ENCODE data around the gene CLUH.

CLUH gene

DNA sequence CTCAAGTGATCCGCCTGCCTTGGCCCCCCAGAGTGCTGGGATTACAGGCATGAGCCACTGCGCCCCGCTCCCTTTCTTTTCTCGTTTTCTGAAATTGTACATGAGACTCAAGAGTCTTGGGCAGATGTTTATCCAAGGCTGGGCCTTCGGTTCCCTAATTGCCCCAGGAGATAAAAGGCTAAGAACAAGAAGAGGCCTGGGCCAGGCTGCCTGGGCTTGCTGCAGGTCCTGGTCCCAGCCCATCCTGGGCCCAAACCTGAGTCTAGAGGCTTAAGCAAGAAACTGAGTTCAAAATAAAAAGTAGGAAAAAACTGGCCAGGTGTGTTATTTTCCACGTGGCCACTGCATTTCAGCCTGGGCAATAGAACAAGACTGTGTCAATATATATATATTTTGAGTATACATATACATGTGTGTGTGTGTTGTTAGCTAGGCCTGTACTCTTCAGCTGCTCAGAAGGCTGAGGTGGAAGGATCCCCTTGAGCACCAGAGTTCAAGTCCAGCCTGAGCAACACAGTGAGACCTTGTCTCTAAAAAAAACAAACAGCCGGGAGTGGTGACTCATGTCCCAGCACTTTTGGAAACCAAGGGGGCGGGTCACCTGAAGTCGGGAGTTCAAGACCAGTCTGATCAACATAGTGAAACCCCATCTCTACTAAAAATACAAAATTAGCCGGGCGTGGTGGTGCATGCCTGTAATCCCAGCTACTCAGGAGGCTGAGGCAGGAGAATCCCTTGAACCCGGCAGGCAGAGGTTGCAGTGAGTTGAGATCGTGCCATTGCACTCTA is 6.8 kb upstream of the CLUH start:
- DNase-seq: no peak

DNA sequence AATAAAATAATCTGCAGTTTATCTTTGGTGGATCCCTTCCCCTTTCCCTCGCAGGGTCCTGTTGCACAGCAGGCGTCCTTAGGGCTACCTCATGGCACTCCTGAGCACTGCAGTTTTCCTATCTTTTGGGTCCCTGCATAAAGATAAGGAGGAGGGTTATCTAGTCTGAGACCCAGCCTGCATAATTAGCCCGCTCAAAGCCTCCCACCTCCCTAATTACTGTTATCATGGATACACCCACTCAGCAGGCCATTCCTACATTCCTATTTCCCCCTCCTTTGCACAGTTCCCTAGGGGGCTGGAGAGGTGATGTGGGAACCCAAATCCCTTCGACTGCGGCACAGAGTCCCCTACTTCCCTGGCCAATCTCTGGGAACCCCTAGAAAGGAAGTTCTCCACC is 5.1 kb upstream of the CLUH start:
- DNase-seq: no peak

DNA sequence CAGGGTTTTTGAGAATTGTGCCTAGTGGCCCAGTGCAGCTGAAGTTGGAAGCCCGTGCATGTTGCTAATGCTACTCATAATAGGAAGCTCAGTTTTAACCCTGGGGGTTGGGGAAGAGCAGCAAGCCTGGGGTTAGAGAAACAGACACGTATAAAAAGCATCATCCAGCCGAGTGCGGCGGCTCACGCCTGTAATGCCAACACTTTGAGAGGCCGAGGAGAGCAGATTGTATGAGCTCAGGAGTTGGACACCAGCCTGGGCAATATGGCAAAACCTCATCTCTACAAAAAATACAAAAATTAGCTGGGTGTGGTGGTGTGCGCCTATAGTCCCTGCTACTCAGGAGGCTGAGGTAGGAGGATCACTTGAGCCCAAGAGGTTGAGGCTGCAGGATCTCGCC is 2.3 kb upstream of the CLUH start:
- no peak for DNase-seq

DNA sequence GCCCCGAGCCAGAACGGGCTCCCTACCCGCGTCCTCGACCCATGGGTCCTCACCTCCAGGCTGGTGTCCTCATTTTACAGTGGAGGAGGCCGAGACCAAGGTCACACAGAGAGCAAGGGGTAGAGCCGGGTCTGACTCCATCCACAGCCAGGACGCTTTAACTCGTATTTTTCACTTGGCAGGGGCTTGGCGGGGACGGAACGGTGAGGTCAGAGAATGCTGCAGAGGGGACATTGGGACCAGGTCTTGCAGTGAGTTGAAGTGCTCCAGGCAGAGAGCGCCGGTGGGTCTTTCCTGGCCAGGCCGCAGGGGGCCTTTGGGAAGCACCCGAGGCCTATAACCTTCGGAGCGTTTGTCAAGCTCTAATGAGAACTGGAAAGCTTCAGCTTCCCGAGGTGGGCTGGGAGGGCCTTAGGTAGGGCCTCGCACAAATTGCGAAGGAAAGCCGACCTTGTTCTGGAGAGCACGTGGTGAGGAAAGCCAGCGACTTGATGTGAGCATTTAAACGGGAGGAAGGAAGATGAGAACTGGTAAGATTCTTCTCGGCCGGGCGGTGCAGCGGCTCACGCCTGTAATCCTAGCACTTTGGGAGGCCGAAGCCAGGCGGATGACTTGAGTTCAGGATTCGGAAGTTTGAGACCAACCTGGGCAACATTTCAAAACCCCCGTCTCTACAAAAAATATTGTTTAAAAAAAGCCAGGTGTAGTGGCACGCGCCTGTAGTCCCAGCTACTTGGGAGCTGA is 908 bp upstream of the CLUH start:
- no peak for DNase-seq

DNA sequence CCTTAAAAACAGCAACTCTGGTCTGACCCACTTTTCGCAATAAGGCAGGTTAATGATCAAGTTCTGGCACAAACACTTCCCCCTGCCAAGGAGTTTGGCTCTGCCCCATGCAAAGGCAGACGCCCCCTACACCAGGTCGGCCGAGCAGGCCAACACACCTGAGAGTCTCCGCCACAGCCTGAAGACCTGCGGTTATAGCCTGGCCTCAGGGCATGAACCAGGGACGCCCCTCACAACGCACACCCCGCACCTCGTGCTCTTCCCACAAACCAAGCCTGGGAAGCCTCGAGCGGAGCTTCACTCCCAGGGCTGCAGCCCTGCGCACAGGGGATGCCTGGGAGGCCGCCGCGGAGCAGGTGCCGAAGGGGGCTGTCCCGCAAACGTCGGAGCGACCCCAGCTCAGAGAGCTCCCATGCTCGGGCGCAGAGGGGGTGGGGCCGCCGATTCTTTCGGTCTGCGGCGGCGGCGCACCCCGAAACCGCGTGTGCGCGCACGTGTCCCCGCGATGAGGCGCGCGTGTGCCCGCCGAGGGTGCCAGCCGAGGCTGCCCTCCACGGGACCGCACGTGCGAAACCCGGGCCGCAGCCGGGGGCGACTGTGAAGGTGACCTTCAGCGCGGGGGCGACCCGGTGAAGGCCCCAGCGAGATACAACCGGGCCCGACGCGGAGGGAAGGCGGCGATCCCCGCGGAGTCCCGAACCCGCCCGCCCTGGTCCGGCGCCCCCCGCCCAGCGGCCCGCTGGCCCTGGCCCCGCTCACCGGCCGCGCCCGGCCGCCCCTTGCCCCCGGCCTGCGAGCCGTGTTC is 559 bp downstream of the CLUH start:
- DNase-seq: no peak

DNA sequence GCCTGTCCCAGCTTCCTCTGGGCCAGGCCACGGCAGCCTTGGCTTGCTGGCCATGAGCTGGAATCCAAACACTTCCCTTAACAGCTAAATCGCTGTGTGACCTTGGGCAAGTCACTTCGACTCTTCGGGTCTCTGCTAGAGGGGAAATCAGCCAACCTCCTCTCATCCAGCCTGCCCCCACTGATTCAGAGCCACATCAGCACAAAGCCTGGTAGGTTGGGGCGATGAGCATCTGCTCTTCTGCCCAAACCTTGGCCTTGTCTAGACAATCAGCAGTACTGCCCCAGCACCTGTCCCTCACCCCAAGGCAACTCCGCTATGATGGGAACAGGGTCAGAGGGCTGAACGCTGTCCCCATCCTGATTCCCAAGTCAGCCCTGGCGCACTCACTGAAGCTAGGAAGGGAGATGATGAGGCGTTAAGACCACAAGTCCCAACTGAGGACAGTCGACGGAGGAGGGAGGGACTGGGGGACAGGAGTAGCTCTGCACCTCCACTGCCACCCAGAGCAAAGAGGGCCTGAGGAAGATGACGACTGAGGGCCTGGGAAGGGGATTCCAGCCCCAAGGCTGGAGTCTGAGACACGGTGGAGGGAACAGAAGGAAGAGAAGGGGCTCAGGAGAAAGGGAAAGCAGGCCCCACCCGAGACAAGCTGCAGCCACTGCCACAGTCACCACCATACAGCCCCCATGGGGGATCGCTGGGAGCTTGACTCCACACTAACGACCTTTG is 1.3 kb downstream of the CLUH start:
- DNase-seq: no peak

DNA sequence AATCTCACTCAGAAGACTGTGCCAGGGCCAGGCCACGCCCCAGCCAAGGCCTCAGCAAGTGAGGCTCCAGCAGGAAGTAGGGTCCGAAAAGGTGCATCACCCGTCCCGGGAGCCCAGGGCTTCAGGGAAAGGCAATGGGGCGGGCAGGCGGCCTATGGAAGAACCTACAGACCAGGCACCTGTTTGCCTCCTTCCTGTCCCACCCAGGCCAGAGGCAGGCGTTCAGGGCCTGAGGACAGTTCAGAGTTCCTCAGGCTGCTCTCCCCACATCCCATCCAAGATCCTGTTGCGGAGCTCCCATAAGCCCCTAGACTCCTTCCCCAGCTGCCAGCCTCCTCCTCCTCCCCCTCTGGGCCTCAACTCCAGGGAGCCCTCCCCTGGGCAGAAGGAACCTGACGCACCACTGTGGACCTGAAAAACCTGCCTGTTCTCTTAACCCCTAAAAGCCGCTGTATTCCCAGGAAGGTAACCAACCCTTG is 2.3 kb downstream of the CLUH start:
- DNase-seq: no peak

DNA sequence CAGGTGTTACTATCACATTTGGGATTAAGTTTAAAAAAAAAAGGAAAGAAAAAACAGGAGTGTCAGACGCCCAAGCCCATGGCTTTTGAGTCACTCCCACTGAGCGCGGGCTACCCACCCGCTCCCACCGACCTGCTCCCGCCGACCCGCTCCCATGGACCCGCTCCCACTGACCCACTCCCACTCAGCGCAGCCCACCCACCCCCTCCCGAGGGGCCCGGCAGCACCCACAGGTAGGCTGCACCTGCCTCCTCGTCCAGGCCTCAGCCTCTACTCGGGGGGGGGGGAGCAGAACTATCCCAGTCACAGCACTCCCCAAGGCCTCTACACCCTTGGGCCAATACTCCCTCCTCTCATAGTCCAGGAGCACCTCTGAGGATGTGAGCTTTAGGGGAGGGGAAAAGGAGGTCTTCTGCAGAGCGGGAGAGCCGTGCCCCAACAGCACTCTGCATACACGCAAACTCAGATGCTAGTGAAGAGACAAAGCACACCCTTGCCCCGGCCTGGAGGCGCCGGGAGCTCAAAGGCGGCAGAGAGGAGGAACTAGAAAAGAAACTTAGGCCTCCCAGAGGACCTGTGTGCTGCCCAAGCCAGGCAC is 2.9 kb downstream of the CLUH start:
- no peak for DNase-seq

DNA sequence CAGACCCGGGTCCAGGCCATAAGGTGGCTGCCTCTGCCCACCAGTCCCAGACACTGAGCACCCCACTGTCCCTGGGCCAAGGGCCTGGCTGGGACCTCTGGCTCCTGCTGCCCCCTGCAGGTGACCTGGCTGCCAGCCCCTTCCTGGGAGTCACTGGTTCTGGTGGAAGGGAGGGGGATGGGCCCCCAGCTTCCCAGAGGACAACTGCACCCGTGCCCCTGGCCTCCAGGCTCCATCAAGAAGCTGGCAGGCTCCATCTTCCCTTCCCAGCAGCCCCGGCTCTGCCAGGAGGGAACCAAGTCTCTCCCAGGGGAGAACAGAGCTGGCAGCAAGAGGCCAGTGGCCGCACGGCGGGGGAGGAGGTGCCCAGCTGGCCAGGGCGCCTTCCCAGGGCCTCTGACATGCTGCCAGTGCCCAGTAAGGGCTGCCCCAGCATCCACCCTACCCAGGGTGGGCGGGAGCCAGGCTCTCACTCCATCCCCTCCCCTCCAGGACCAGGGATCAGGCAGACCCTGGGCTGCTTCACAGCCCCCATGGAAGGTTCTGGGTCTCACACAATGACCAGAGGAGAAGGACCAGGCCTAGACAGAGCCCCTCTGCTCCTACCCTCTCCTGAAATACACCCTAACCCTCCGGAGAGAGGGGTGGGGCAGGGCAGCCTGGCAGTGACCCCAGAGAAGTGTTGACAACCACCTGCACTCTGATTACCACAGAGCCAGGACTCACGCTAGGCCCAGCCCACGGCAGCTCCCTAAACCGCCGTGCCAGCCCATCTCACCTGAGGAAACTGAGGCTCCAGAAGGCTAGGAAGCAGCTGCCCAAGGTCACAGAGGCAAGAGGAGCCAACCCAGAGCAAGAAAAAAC is 3.6 kb downstream of the CLUH start:
- no peak for DNase-seq

DNA sequence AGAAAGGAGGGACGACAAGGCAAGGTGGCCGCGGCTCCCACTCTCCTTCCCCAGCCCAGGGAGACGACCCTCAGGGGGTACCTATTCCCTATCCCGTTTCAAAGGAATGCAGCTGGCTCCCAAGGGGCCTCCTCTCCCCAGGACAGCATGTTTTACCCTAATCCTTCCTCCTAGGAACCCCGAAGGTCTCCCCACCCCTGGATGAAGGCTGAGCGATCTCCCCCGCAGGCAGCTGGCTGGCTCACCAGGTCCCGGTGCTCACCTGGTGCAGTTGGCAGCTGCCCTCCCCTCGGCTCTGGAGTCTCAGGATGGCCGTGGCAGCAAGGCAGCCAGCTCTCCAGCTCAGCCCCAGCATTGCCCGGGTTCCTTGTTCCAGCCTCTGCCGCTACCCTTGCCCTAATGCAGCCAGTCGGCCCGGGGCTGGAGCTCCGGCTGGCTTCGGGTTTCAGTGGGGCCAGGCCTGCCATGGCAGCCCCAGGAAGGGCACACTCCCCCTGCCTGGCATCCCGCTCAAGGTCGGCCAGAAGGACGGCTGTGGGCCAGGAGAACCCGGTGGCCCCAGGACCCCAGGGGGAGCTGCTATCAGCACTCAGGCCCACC is 4.6 kb downstream of the CLUH start:
- no peak for DNase-seq

DNA sequence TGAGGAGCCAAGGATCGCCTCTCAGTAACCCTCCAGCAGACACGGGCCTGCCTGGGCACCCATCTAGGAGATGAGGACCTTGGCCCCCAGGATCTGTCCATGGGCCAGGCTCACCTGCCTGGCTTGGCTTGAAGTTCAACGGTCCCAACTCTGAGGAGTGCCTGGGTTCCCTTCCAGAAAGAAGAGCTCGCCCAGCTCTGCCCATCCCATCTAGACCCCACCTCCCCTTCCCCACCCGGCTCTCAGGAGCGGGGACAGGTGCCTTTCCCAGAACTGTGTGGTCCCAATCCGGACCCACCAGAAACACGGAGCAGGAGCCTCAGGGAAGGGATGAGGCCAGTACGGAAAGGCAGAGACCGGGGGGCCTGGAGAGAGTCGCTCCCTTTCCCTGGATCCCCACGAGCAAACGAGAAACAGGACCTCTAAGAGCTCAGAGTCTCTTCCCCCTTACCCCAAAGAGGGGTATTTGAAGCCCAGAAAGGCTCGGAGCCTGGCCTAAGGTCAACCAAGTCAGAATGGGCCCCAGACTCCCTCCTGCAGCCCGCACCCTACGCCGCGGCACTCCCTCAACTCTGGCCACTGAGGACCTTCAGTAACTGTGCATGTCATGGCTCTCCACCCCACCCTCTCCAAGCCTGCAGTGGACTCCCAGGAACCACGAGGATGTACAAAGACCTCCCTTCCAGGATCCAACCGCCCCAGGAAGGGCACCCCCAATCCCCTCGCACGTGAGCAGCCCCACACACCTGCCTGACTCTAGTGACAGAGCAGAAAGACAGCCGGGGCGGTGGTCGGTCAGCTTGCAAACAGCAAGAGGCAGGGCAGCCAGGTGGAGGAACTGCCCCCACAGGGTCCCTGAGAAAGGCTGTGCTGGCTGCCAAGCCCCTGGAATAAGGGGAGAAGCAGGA is 5.4 kb downstream of the CLUH start:
- no peak for DNase-seq

DNA sequence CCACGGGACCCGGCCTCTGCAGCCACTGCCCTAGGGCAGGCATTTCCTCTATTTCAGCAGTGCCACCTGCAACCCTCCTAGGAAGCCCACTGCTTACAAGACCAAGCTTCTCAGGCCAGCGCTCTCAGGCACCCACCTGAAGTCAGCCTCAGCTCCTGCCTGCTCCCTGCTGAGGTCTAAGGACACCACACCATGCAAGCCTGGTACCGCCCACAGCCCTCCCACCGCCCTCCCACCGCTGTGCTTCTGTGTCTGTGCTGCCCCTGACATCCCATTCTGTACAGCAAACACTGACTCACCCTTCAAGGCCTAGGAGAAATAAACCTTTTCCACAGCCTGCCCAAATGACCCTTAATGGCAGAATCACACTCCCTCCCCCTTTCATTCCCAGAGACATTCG is 6.3 kb downstream of the CLUH start:
- no peak for DNase-seq

DNA sequence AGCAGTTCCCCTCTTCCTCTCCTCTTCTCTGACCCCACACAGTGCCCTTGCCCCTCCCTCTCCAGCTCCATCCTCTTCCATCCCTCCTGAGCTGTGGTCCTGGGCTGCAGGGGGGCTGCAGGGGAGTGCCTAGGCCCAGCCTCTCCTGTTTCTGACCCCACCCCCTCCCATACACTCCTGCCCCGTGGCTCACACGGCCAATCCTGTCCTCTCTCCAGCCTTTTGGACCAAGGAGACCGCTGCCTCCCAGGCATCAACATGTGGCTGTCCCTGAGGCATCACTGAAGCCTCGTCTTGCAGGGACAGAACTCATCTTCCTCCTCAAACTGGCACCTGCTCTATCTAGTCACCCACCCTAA is 6.7 kb downstream of the CLUH start:
- DNase-seq: peak; percentile 12

DNA sequence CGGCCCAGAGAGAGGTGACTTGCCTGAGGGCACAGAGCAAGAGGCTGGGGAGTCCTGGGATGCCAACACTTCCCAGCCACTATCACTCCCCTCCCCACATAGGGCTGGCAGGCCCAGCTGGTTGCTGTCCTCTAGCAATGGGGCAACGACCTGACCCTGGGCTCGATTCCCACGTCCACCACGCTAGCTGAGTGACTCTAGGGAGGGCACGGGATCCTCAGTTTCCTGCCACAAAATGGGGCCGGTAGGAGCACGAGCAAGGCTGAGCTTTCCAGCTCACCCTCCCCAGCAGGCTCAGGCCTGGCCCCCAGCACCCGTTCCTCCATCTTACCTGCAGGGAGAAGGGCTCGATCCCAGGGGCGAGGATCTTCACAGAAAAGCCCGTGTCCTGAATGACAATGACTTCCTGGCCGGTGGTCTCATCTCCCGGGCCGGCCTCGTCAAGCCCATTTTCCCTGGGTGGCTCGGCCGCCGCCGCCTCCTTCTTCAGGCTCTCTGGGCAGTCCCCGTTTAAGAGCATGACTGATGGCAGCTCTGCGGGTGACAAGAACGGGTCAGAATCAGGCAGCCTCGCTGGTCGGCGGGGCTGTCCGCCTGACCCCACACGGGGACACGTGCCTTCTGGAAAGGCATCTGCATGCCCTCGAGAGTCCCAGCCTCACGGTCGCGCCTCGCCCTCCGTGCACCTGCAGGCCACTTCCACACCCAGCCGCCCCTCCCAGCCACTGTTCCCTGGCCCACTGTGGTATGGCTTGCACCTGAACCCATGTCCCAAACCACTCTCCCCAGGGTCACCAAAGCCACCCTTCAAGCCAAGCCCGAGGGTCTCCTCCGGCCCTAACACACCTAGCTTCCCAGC is 7.3 kb downstream of the CLUH start:
- peak; percentile 20 for DNase-seq

DNA sequence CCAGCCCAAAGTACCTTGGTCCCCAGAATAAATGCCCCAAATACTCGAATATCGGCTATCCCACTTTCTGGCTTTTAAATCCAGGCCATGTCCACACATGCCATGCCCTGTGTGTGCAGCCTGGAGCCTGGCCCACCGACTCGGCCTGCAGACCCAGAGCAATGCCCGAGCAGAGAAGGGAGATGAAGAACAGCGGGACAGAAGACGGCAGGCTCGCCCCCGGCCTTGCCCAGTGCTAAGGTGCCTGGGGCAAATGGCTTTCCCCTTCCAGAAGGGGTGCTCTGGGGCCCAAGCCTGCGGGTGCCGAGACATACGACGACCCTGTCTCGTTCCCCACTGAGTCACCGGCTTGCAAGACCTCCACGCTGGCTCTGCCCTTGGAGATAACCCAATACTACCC is 8.0 kb downstream of the CLUH start:
- no peak for DNase-seq

DNA sequence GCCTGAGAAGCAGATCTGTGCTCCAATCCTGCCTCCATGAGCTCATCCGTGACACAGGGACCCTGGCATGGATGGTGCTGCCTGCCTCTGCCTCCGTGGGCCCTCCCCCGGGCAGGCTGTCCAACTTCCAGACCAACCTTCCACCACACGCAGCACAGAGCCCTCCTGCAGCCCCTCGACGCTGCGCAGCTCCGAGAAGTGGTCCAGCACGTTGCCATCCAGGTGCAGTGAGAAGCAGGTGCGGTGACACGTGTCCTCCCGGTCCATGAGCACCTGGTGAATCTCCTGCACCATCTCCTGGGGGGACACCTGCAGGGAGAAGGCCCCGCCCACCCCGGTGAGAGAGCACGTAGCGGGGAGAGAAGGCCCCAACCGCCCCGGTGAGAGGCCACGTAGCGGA is 8.4 kb downstream of the CLUH start:
- no peak for DNase-seq

DNA sequence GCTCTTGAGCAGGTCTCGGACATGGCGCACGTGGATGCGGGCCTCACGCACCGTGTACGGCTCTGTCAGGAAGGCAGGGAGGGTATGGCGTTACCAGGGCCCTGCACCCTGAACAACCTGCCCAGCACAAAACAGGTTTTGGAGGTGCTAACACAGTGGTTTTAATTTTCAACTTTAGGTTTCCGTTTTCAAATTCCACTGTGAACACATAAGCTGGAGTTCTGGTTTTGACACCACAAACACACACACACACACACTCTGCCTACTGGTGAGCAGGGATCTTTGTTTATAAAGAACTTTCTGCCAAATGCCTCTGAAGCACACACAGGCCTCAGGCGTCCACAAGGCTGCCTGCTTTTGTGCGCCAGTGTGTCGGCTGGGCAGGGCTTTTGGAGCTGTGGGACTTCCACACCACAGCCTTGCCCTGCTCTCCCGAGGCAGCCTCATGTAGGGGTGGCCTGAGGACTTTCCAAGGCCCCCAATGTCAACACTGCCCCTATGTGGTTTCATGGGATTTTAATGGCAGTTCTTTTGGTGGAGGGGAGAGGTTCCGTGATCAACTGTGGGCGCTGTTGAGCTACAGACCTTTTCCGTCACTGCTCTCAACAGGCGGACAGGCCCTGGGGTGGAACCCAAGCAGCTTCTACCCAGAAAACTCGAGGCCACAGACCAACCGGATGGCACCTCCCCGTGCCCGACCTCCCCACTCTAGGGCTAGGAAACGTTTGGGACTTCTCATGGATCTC is 9.4 kb downstream of the CLUH start:
- no peak for DNase-seq

Measured in right forelimb (tissue), 1 donor.